ENCODE results near the gene C1QTNF4.

GRCh38 chr11:47589977-47590861, 4.0 kb downstream of the C1QTNF4 start:
- TF ChIP-seq EP300 (IDR thresholded peaks at IDR 0.05) = no peak
- no peak for TF ChIP-seq CTCF (IDR thresholded peaks at IDR 0.05)
- no peak for TF ChIP-seq POLR2A (IDR thresholded peaks at IDR 0.05)
- no peak for TF ChIP-seq POLR2AphosphoS5 (IDR thresholded peaks at IDR 0.05)
